NCI-H2081 (cell line): ENCODE results near the gene NYAP2.

Source experiments
- DNase-seq, 2 experiments: peaks; one replicate each; lab custom pipeline; 2025; lab: John Stamatoyannopoulos, UW

The NYAP2 gene

DNA sequence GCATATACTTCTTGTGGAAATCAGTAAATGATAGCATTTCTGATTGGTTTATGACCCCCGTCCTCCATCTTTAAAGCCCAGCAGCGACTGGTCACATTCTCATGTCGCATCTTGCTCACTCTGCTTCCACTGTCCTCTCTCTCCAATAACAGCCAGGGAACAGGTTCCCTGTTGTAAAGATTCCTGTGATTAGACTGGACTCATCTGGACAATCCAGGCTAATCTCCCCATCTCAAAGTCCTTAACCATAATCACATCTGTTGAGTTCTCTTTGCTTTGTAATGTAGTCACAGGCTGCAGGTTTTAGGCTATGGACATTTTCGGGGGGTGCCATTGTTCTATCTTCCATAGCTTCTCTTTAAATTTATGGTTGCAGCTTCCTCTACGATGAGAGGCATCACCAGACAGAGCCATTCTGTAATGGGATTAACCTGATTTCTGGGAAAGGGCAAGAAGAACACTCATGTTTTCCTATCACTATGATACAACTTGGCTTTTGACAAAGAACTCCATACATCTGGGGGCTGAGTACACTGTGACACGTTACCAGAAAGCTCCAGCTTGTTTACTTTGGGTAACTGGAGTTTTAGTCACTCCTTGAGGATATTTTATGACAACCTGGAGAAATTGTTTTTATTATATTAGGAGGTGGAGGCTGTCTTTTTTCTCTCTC is 159.0 kb downstream of the NYAP2 start:
- DNase-seq: no peak

DNA sequence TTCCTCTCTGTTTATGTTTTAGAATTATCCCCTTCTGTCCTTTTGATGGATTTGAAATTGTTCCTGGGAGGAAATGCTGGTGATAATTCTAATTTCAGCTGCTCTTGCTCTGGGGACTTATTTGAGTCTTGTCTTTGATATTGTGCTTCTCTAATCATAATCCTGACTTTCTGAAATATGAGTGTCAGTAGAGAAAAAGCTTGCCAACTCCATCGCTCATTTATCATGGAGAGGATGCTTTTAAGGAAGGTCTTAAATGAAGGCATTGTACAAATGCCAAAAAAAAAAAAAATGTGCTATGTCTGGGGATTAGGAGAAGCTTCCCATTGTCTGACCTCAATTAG is 159.5 kb downstream of the NYAP2 start:
- no peak for DNase-seq

DNA sequence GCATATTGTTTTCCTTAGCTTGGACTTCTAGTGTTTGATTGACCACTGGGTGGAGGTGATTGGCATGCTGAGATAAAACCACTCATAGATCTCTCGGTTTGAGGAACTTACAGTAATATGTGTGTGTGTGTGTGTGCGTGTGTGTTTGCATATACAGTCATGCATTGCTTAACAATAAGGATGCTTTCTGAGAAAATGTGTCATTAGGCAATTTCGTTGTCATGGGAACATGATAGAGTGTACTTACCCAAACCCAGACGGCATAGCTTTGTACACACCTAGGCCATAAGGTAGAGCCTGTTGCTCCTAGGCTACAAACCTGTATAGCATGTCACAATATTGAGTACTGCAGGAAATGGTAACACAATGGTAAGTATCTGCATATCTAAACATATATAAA is 167.3 kb downstream of the NYAP2 start:
- DNase-seq: peak; percentile 8 to 63

DNA sequence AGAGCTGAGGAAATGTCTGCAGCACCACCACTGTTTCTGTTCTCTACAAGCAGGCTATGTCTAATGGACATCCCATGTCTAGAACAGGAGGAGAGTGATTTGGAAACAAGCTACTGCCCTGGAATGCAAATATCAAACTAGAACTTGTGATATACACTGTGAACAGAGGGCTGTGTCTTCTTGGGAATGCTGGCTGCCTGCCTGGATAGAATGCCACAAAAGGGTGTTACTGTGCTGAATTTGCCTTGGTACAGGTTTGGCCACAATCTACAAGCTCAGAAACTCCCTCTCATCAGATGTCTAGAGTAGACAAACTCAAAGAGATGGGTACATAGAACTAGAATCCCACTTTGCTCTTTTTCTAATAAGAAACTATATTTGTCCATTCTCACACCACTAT is 170.5 kb downstream of the NYAP2 start:
- no peak for DNase-seq

DNA sequence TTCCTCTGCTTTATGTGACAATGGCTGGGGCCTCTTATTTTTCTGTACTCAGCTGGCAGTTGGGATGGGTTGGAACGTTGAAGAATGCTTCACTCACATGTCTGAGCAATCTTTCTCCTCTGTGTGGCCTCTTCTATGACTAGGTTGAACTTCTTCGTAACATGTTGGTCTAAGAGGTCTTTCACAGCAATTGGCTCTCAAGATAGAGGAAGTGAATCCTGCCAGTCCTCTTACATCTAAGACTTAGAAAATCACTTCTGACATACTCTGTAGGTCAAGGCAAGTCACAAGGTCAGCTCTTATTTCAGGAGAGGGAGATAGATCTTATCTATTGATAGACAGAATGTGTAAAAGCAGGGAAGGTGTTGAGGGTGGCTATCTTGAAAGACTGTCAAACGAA is 174.1 kb downstream of the NYAP2 start:
- no peak for DNase-seq

DNA sequence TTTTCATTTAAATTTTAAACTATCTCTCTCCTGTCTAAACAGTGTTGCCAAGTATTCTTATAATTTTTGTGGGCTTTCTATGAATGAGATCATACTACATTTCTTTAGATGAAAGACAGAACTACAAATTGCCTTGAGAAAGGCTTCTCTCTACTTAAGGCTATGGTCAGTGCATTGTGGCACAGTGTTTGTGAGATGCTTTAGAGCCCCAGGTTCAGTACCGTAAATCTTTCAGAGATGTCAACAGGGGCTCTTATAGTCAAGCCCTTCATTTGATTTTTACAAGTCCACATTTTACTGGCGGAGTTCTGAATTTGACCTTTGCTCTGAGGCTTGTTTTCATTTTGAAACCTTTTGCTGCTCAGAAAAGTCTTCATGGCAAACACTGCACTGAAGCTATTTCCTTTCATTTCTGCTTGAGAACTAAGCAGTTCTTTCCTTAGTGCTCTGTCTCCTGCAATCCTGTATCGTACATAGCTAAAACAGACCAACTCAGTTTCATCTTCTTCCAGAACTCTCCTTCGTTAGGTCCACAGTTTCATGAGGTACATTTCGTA is 175.2 kb downstream of the NYAP2 start:
- DNase-seq: no peak

DNA sequence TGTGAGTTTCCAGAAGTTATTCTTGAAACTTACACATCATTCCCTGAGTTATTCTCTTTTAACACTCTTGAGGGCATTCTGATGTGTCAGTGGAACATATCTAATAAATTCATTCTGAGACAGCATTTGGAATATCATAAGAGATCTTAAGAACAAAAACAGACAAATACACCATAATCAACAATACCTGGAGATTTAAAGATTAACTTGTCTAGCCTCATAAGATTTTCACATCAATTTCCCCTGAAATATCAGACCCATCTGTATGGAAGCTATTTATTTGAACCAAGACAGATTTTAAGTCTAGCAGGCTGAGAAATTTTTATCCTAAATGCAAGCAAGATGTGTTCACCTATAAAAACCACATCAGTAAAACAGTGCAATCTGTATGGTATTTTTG is 181.6 kb downstream of the NYAP2 start:
- DNase-seq: no peak

DNA sequence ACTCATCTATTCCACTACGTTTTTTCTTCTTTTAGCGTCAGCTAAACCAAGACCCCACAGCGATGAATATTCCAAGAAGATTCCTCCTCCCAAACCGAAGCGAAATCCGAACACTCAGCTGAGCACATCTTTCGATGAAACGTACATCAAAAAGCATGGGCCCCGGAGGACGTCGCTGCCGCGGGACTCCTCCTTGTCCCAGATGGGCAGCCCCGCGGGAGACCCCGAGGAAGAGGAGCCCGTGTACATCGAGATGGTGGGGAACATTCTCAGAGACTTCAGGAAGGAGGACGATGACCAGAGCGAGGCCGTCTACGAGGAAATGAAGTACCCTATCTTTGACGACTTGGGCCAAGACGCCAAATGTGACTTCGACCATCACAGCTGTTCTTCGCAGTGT is 182.4 kb downstream of the NYAP2 start:
- no peak for DNase-seq

DNA sequence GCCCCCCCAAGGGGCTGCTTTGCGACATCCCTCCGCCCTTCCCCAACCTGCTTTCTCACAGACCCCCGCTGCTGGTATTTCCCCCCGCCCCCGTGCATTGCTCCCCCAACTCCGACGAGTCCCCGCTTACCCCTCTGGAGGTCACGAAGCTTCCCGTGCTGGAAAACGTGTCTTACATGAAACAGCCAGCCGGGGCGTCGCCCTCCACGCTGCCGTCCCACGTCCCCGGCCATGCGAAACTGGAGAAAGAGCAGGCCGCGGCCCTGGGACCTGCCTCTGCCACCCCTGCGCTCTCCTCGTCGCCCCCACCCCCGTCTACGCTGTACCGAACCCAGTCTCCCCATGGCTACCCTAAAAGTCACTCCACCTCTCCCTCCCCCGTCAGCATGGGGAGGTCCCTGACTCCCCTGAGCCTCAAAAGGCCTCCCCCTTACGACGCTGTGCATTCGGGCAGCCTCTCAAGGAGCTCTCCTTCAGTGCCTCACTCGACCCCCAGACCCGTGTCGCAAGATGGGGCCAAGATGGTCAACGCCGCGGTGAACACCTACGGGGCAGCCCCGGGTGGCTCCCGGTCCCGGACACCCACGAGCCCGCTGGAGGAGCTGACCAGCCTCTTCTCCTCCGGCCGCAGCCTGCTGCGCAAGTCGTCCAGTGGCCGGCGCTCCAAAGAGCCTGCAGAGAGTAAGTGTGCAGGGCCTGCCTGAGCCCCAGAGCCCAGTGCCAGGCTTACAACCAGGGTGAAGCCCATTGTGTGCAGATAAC is 183.0 kb downstream of the NYAP2 start:
- DNase-seq: no peak

DNA sequence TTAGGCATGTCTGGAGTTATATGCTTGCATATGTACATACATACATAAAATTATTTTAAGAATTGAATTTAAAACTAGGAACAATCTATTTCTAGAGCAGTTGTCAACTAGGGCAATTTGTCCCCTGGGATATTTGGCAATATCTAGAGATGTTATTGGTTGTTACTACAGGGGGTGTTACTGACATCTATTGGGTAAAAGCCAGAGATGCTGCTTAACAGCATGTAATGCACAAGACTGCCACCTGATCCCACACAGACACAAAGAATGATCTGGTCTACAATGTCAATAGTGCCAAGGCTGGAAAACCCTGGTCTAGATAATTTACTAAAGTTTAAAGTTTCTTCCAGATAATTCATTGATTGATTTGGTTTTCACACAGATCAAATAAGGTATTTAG is 185.3 kb downstream of the NYAP2 start:
- DNase-seq: peak; percentile 15 to 77

DNA sequence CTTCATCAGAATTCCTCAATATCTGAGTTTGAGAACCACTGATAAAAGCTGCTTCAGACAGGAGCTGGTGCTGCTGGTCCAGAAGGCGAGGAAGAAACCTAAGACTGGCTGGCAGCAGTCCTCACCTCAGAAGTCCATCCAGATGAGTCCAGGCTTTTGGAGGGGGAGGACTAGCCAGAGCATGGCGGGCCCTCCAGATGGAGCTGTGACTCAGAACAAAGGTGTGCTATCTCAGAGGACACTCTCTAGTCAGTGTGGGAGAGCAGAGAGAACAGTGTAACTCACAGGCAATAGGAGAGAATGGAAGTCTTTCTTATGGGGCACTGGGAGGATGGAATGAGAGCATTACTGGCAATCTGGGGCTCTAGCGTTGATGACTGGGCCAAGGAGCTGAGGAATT is 191.4 kb downstream of the NYAP2 start:
- no peak for DNase-seq

DNA sequence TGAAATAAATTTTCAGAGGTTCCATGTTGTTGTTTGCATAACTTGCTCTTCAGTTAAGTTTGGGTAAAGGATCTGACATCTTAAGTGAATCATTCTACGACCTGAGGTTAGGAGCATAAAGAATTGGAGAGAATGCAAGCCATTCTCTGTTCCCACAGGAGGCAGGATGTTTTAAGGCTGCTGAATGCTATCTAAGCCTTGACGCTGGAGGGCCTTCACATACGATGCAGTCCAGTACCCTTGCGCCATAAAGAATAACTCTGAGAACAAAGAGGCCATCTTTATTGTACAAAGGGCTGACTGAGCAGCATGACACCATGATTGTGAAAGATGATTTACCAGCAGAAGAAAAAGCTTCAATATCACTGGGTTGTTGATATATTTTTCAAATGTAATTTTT is 198.4 kb downstream of the NYAP2 start:
- DNase-seq: no peak

DNA sequence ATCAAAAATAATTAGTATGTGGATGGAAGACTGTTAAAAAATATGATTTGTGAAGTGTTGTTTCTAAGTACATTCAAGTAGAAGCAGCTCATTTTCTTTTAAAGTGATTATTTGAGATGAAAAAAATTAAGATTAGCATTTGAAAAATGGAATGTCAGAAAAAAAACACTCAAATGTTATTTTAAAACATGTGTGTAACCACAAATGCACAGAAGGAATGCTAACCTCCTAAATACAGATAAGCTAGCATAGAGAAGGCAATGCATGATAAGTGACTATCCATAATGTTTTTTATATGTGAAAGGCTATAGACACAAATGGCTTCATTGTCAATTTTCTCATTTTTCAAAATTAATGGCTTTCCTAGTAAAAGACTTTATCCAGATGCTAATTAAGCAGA is 198.9 kb downstream of the NYAP2 start:
- DNase-seq: no peak

DNA sequence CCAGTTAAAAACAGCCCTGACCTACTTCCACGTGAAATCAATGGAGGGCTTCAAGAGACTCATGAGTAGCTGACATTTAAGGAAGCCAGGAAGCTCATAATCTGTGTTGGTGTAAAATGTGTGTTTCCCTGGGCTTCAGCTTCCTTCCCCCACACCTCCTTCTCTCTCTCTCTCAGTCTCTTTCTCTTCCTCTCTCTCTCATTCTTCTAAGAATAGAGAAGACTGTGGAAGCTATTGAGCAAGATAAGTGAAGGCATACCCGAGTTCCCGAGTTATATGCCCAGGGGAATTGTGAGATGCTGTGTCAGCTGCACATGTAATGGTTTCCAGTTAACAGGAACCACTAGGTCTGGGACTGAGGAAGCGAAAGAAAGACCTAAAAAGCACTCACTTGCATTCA is 199.4 kb downstream of the NYAP2 start:
- no peak for DNase-seq

DNA sequence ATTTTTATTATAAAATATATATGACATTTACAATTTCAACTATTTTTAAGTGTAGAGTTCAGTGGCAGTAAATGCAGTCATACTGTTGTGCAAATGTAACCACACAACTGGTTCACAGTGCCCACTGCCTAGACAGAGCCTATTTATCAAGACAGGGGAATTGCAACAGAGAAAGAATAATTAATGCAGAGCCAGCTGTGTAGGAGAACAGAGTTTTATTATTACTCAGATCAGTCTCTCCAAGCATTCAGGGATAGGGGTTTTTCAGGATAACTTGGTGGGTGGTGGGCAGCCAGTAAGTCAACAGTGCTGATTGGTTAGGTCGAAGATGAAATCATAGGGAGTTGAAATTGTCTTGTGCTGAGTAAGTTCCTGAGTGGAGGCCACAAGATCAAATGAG is 200.3 kb downstream of the NYAP2 start:
- DNase-seq: no peak

DNA sequence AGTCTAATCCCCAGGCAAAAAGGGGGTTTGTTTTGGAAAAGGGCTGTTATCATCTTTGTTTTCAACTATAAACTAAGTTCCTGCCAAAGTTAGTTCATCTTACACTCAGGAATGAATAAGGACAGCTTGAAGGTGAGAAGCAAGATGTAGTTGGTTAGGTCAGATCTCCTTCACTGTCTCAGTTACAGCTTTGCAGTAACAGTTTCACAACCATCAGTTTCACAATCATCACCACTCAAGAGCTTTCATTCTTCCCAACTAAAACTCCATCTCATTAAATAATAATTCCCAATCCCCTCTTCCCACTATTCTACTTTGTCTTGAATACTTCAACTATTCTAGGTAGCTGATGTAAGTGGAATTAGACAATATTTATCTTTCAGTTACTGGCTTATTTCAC is 200.9 kb downstream of the NYAP2 start:
- no peak for DNase-seq

DNA sequence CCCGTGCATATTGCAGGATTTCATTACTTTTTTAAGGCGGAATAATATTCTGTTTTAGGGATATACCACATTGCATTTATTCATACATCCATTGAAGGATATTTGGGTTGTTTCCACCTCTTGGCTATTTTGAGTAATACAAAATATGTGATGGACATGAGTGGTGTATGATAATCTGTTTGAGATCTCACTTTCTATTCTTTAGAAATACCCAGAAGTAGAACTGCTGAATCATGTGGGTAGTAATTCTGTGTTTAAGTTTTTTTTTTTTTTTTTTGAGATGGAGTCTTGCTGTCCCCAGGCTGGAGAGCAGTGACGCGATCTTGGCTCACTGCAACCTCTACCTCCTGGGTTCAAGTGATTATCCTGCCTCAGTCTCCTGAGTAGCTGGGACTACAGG is 201.4 kb downstream of the NYAP2 start:
- no peak for DNase-seq

DNA sequence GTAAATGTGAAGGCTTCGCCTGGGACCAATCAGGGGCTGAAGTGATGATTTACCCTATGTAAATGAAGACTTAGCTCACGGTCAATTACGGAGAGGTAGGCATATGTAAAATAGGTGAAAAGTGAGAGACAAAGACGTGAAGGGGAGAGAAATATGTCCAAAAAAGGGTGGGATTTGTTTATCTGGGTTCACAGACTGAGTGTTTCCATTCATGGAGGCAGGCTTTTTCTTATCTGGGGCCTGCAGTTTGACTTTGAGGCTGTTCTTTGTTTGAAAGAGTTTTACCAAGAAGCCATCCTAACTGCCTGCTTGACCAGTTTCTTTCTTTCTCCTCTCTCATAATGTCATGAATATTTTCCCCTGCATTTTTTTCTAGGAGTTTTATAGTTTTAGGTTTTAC is 202.7 kb downstream of the NYAP2 start:
- no peak for DNase-seq

DNA sequence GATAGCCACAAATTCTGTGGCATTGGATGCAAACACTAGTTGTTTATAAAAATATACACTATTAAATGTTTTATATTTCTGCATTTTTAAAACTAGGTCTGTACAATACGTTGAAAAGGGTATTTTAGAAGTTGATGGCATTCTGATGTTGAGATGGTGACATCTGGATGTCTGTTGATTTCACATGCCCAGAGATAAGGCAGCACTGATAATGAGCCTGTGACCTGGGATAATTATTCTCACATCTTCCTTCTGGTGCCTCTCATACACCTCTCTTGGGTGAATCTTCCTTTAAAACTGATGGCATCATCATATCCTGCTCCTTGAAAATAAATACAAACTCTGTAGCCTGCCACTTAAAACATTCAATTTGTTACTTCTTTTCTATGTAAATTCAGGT is 208.6 kb downstream of the NYAP2 start:
- DNase-seq: no peak

DNA sequence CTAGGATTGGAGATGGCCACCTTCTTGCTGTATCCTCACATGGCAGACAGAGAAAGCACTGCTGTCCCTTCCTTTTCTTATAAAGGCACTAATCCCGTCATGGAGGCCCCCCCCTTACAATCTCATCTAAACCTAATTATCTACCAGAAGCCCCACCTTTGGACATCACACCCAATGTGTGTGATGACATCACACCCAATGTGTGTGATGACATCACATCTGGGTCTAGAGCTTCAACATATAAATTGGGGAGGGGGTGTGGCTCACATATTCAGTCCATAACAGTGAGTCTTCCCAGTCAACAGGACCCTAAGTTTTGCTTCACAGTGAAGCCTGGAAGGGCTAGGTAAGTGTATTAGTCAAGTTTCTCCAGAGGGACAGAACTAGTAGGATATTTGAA is 213.1 kb downstream of the NYAP2 start:
- no peak for DNase-seq

DNA sequence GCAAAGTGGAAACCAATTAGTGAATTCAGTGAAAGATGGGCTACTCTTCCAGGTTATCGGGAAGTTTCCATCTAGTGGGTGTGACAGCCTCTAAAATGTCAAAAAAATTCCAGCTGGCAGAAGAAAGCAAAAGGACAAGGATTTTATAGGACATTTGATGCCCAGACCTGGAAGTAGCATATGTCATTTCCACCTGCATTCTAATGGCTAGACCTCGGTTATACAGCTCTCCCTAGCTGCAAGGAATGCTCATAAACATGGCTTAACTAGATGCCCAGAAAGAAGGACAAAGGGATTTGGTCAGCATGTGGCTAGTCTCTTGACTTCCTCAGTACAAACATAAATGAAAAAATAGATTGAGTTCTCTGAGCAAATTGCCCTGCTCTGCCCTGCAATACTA is 215.4 kb downstream of the NYAP2 start:
- no peak for DNase-seq

DNA sequence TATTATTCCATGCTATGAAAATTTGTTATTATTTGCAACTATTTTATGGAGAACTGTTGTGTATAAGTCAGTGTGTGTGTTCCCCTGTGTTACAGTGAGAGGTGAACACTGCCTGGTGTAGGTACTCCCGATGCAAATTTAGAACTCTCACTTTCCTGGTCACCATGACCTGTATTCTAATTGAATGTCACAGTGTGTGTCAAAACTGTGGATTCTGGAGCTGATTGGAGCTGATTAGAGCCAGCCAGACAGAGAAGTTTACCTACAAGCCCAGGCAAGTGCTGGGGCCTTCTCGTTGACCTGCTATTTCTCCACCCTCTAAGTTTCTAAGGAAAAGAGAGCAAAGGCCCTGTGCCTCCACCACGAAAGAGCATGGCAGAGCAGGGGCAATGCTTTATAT is 216.0 kb downstream of the NYAP2 start:
- no peak for DNase-seq

DNA sequence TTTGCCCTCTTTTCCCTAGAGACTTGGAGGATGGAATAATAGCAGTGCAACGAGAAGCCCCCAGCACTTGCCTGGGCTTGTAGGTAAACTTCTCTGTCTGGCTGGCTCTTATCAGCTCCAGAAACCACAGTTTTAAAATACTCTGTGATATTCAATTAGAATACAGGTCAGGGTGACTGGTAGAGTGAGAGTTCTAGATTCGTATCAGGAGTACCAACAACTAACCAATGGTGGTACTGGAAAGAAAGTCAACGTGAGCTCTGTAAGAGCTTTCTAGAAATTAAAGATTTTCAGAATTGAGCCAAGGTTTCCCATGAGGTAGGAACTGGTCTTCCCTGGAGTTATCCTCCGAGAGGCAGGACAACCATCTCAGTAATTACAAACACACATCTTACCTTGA is 216.9 kb downstream of the NYAP2 start:
- DNase-seq: no peak

DNA sequence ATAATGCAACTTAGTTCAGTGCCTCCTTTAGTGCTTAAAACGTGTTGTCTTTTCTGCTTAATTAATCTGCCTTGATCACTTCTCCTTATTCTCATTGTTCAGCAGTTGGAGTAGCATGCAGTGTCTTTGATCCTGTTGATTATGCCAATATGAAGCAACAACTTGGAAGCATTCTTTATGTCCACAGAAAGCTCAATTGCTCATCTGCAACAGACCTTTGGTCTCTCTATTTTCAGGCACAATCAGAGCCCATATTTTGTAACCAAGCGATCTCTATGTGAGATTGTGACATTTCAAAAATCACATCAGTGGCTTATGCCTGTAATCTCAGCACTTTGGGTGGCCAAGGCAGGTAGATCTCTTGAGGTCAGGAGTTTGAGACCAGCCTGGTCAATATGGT is 217.3 kb downstream of the NYAP2 start:
- DNase-seq: no peak
